Type B pancreatic cell (in vitro differentiated cells): ENCODE measurements around the gene PDZD4. TPM values are rescaled to one million over a fixed set of nuclear protein-coding genes. Genes with fewer than 3 reads are reported as not detected.

Source experiments
- DNase-seq: peaks from one replicate; pipeline ENCODE4 v3.0.0; 2021; ENCODE audit warnings: mixed read lengths; ENCODE audit not compliant: unreplicated experiment; ENCODE audit errors: extremely low spot score
- H3K27ac Mint-ChIP-seq: 2 replicates; pipeline ENCODE4 v1.8.0; 2021; ENCODE audit warnings: mild to moderate bottlenecking, mixed read lengths
- H3K27me3 Mint-ChIP-seq: 2 replicates; pipeline ENCODE4 v1.8.0; 2021; ENCODE audit warnings: mixed read lengths
- H3K36me3 Mint-ChIP-seq: 2 replicates; pipeline ENCODE4 v1.8.0; 2021; ENCODE audit warnings: mixed read lengths
- H3K4me1 Mint-ChIP-seq: one replicate; pipeline ENCODE4 v1.8.0; 2021; ENCODE audit warnings: mixed read lengths; ENCODE audit not compliant: unreplicated experiment
- H3K4me3 Mint-ChIP-seq: 2 replicates; pipeline ENCODE4 v1.8.0; 2021; ENCODE audit warnings: mild to moderate bottlenecking, mixed read lengths
- H3K9me3 Mint-ChIP-seq: 2 replicates; pipeline ENCODE4 v1.8.0; 2021; ENCODE audit warnings: mixed read lengths
- total RNA-seq: library from RNA; stranded (reverse); gene quantifications from 2 replicates; pipeline ENCODE4 v1.2.1, GENCODE V29; 2021; ENCODE audit warnings: low replicate concordance
- TF ChIP-seq, protein P1 (sequence below): fragments of 200-600 bp; sonication (generic); conservative IDR thresholded peaks from 2 replicates; pipeline ENCODE4 v1.5.0; 2021; ENCODE audit warnings: antibody characterized with exemption, mild to moderate bottlenecking

Gene PDZD4
- total RNA-seq, 1 donor from 2014 or later = 23.9 TPM

DNA sequence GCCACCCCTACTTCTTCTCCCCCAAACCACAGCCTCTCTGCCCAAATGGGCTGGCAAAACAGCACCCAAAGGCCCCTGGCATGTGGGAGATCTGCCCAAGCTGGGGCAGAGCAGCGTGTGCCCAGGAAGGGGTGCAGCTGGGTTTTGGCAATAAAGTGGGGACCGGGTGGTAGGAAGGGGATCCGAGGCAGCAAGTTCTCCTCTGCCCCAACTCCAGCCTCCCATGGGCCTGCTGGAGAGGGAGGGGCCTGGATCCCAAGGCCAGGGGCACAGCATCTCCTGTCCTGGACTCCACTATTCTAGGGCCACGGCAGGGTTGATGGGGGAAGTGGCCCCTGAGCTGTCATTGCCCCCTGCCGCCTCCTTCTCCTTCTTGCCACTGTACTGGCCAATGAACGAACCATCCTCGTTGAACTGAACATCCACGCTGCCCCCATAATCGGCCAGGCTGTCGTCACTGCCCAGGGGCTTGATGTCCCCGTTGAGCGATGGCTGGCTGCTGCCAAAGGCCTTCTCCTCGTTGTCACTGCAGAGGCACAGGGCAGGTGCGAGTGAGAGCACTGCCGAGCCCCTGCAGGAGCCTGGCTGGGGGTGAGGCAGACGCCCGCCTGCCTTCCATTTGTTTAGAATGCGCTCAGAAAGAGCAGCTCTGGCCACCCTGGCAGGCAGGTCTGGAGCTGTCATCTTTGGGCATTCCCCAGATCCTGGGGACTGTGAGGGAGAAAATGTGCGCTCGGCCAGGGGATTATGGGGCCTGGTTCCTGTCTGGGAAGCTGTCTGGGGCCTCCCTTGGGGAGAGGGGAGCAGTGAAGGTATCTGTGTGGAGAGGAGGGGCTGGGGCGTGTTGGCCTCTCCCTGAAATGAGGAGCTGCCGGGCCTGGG lies 32.3 kb upstream of the PDZD4 start:
- DNase-seq = peak; percentile 52
- Mint-ChIP-seq H3K27me3 (peaks cover 11% of the 10 kb centered on the region), H3K9me3 (no peaks in the 10 kb centered on the region), H3K4me1 (no peaks in the 10 kb centered on the region), H3K27ac (no peak overlapping the region), H3K4me3 (no peak overlapping the region), H3K36me3 (no peaks in the 10 kb centered on the region)
- TF ChIP-seq, protein P1, sequence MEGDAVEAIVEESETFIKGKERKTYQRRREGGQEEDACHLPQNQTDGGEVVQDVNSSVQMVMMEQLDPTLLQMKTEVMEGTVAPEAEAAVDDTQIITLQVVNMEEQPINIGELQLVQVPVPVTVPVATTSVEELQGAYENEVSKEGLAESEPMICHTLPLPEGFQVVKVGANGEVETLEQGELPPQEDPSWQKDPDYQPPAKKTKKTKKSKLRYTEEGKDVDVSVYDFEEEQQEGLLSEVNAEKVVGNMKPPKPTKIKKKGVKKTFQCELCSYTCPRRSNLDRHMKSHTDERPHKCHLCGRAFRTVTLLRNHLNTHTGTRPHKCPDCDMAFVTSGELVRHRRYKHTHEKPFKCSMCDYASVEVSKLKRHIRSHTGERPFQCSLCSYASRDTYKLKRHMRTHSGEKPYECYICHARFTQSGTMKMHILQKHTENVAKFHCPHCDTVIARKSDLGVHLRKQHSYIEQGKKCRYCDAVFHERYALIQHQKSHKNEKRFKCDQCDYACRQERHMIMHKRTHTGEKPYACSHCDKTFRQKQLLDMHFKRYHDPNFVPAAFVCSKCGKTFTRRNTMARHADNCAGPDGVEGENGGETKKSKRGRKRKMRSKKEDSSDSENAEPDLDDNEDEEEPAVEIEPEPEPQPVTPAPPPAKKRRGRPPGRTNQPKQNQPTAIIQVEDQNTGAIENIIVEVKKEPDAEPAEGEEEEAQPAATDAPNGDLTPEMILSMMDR = no peak

DNA sequence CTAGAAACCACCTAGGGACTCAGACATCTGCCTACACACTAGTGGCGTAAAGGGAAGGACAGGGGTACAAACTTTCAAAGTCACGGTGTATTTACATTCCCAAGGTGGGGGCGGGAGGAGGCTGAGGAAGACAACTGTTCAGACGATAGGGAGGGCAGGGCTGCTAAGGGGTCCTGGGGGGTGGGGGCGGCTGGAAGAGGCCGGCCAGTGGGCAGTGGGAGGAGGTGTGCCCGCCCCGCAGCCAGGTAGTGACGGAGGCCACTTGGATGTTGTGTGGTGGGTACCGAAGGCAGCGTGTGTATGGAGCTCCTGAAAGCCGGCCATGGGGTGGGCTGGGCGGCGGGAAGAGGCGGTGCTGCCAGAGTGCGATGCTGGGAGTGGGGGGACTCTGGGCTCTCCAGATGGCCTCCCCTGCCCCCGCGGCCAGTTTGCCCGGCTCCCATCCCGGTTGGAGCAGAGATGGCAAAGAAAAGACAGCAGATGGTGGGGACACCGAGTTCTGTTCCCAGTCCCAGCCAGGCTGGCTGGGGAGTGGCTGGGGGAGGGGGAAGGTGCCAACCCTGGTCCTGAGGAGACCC lies 31.5 kb upstream of the PDZD4 start:
- DNase-seq = no peak
- H3K9me3 Mint-ChIP-seq = no peaks in the 10 kb centered on the region
- H3K4me1 Mint-ChIP-seq = no peaks in the 10 kb centered on the region
- H3K36me3 Mint-ChIP-seq = no peaks in the 10 kb centered on the region
- H3K4me3 Mint-ChIP-seq = no peak overlapping the region
- peaks cover 13% of the 10 kb centered on the region for H3K27me3 Mint-ChIP-seq
- TF ChIP-seq, protein P1 = no peak
- H3K27ac Mint-ChIP-seq = no peak overlapping the region

DNA sequence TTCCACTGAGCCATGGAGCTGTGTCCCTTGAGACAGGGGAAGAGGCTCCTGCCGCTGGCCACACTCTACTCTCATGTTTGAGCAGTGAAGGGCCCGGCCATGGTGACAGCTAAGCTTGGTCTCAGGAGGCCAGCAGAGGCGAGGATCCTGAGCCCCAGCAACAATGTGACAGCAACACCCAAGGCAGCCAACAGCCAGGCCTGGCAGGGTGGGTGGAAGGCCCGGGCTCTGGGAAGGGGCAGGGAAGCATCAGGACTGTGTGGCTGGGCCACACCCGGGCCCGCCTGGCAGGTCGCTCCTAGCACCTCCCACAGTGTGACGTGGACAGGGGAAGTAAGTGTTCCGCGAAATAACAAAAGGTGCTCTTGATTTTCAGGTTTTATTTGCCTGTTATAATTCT lies 30.8 kb upstream of the PDZD4 start:
- Mint-ChIP-seq H3K4me3 (no peak overlapping the region), H3K9me3 (no peaks in the 10 kb centered on the region), H3K27me3 (peaks cover 17% of the 10 kb centered on the region), H3K36me3 (no peaks in the 10 kb centered on the region), H3K4me1 (no peaks in the 10 kb centered on the region), H3K27ac (no peak overlapping the region)
- DNase-seq = no peak
- TF ChIP-seq, protein P1 = no peak

DNA sequence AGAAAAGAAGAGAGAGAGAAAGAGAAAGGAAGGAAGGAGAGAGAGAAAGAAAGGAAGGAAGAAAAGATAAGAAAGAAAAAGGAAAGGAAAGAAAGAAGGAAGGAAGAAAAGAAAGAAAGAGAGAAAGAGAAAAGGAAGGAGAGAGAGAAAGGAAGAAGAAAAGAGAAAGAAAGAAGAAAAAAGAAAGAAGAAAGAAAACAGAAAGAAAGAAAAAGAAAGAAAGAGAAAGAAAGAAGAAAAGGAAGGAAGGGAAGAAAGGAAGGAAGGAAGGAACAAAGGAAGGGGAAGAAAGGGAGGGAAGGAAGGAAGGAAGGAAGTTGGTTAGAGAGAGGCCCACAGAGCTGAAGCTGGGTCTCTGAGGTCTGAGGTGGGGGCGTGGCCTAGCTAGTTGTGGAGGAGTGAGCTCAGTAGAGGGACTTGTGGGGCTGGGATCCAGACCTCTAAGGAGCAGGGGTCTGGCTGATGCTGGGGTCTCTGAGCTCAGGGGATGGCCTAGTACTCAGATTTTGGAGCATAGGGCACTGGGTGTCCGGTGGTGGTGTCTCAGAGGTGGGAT lies 27.1 kb upstream of the PDZD4 start:
- Mint-ChIP-seq H3K4me3 (no peak overlapping the region), H3K9me3 (no peaks in the 10 kb centered on the region), H3K27me3 (peaks cover 17% of the 10 kb centered on the region), H3K27ac (no peak overlapping the region), H3K4me1 (no peaks in the 10 kb centered on the region), H3K36me3 (no peaks in the 10 kb centered on the region)
- TF ChIP-seq, protein P1 = no peak
- no peak for DNase-seq

DNA sequence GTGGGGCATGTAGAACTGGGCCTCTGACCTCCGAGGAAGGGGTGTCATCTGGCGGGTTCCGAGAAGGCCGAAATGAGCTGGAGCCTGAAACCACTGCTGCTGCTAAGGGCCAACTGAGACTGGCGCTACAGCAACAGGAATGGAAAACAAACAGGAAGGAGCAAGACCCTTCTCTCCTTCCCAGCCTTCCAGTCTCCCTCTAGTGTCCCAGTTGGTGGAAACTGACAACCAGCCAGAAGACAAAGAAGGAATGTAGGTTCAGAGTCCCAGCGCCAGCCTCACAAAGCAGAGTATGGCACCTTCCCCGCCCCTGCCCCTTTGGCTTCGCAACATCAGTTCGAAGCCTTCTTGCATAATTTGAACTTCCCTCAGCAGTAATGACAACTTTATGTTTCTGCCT lies 24.4 kb upstream of the PDZD4 start:
- no peaks in the 10 kb centered on the region for H3K36me3 Mint-ChIP-seq
- H3K9me3 Mint-ChIP-seq = no peaks in the 10 kb centered on the region
- DNase-seq = no peak
- TF ChIP-seq, protein P1 = no peak
- H3K27me3 Mint-ChIP-seq = peaks cover 21% of the 10 kb centered on the region
- H3K4me3 Mint-ChIP-seq = no peak overlapping the region
- H3K4me1 Mint-ChIP-seq = no peaks in the 10 kb centered on the region
- H3K27ac Mint-ChIP-seq = no peak overlapping the region
